ENCODE results near the gene FDX2. TPM values are rescaled to one million over a fixed set of nuclear protein-coding genes. Genes with fewer than 3 reads are reported as not detected.
A peak's percentile ranks its signal among the peaks of the same experiment; 100 is the strongest.

FDX2 gene
- total and polyA plus RNA-seq, 2 of the 4 experiments (the other 2 are of a cell fraction) = 39.8 to 72.0 TPM

GRCh38 chr19:10270616-10271394 is 45.0 kb downstream of the FDX2 start, which contains the start of gene ICAM1:
ICAM1 (plus strand) TSS chr19:10271120; CDS start chr19:10271160, 40 bp downstream.
- H3K56ac ChIP-seq (ENCODE audit: extremely low read depth, insufficient read depth, low read length) = peak within 1 kb of the TSS; percentile 10; the same call in 1 of the 2 replicates
- H4K8ac ChIP-seq (ENCODE audit: low read depth in 2 of 2, low read length in 2 of 2) = peak within 1 kb of the TSS; percentile 64 to 81
- H3K4me2 ChIP-seq (ENCODE audit: low read depth, low read length) = peak within 1 kb of the TSS; percentile 30
- intact Hi-C loops (cut with micrococcal nuclease) = no loop called here
- no peak within 1 kb of the TSS; the same call in 2 of the 3 replicates for H2BK15ac ChIP-seq (ENCODE audit: low read depth, low read length)
- in situ Hi-C loops (cut with MboI; ENCODE audit: low sequenced_read_pairs) = no loop called here
- WGBS, 2 experiments (ENCODE audit: extremely low coverage in 2 of 2, insufficient read length in 1 of 2) = 17% methylated on average over 36 of the region's 51 CpGs; no CpG with 5 or more reads in 1 of the 2 experiments
- peak; percentile 25; the same call in 1 of the 2 replicates for TF ChIP-seq MXI1 (IDR thresholded peaks at IDR 0.05; ENCODE audit: borderline replicate concordance, low read depth, low read length)
- TF ChIP-seq MAZ (IDR thresholded peaks at IDR 0.05; ENCODE audit: borderline replicate concordance, low read depth, low read length) = peak; percentile 41; the same call in 1 of the 2 replicates
- TF ChIP-seq MAFK (IDR thresholded peaks at IDR 0.05; ENCODE audit: low read depth, low read length) = no peak
- no peak within 1 kb of the TSS for H3K23ac ChIP-seq (ENCODE audit: low read depth, low read length)
- H4K20me1 ChIP-seq (ENCODE audit: insufficient read depth, low read length) = no peaks in the 10 kb centered on the region
- H3K9me1 ChIP-seq (ENCODE audit: insufficient read depth, low read length) = no peaks in the 10 kb centered on the region
- H3K36me3 ChIP-seq (ENCODE audit: control insufficient read depth, insufficient read depth, low read length) = no peaks in the 10 kb centered on the region
- no peak within 1 kb of the TSS; the same call in 1 of the 2 replicates for H3K18ac ChIP-seq (ENCODE audit: low read depth, low read length)
- no peak within 1 kb of the TSS for H2BK5ac ChIP-seq (ENCODE audit: low read depth, low read length, poor library complexity, severe bottlenecking)
- 0 out of 4 replicates have a peak, but pooled peaks cover 0 to 6% of the 10 kb centered on the region in 2 experiments for H3K79me1 ChIP-seq (ENCODE audit: low read depth in 1 of 2, low read length in 2 of 2)
- H3K4ac ChIP-seq (ENCODE audit: low read depth, low read length) = peak within 1 kb of the TSS; percentile 60
- dilution Hi-C loops (cut with HindIII; ENCODE audit: low sequenced_read_pairs, unreplicated experiment) = no loop called here
- POLR2A ChIA-PET (ENCODE audit: unreplicated experiment) = interaction anchor here (1.6 kb wide), 1 partner anchor 21 kb away, joined by 8 read pairs; no protein-coding TSS in a partner anchor
- peak within 1 kb of the TSS; percentile 94 for H2AFZ ChIP-seq (replicated peaks; ENCODE audit: low read length, poor library complexity)
- H3K27ac ChIP-seq (ENCODE audit: insufficient read depth, low read length) = no peak within 1 kb of the TSS; the same call in 1 of the 2 replicates
- H4K5ac ChIP-seq (ENCODE audit: low read depth, low read length) = peak within 1 kb of the TSS; percentile 57
- CTCF ChIA-PET = interaction anchor here (0.6 to 2.6 kb wide), 3 partner anchors 20 to 157 kb away, joined by 4 to 12 read pairs (median 8); no protein-coding TSS in a partner anchor
- H2AK9ac ChIP-seq (replicated peaks; ENCODE audit: low read depth, low read length, poor library complexity) = peak within 1 kb of the TSS; percentile 80
- 0 out of 2 replicates have a peak within 1 kb of the TSS, but pooled peaks have one; percentile 44 for H3K14ac ChIP-seq (replicated peaks; ENCODE audit: low read depth, low read length)
- DNase-seq (peak; percentile 66), ATAC-seq (ENCODE audit: low read depth) (no peak; the same call in 1 of the 2 replicates)
- peak within 1 kb of the TSS; percentile 37 for H2AK5ac ChIP-seq (ENCODE audit: low read depth, low read length)
- peak within 1 kb of the TSS; percentile 41 for H4K91ac ChIP-seq (ENCODE audit: insufficient read depth, low read depth, low read length)
- peak within 1 kb of the TSS; percentile 31; the same call in 1 of the 2 replicates for H3K9ac ChIP-seq (ENCODE audit: low read depth, low read length)
- peak within 1 kb of the TSS; percentile 32 for H3K4me3 ChIP-seq (ENCODE audit: insufficient read depth, low read depth, low read length)
- peak within 1 kb of the TSS; percentile 65; the same call in 1 of the 2 replicates for H2BK120ac ChIP-seq (ENCODE audit: low read depth, low read length)
- H2BK20ac ChIP-seq (ENCODE audit: low read depth, low read length) = no peak within 1 kb of the TSS
- no peaks in the 10 kb centered on the region; the same call in 1 of the 2 replicates for H3K27me3 ChIP-seq (ENCODE audit: control insufficient read depth, insufficient read depth, low read length)
- BruUV-seq (replicated peaks) = no TSS peak
- H3K9me3 ChIP-seq (ENCODE audit: control insufficient read depth, insufficient read depth, low read length) = no peaks in the 10 kb centered on the region
- H3K4me1 ChIP-seq (ENCODE audit: control insufficient read depth, insufficient read depth, low read length) = peaks cover 3% of the 10 kb centered on the region; the same call in 1 of the 2 replicates
